ENCODE data around the gene CAMTA2.

The CAMTA2 gene

DNA sequence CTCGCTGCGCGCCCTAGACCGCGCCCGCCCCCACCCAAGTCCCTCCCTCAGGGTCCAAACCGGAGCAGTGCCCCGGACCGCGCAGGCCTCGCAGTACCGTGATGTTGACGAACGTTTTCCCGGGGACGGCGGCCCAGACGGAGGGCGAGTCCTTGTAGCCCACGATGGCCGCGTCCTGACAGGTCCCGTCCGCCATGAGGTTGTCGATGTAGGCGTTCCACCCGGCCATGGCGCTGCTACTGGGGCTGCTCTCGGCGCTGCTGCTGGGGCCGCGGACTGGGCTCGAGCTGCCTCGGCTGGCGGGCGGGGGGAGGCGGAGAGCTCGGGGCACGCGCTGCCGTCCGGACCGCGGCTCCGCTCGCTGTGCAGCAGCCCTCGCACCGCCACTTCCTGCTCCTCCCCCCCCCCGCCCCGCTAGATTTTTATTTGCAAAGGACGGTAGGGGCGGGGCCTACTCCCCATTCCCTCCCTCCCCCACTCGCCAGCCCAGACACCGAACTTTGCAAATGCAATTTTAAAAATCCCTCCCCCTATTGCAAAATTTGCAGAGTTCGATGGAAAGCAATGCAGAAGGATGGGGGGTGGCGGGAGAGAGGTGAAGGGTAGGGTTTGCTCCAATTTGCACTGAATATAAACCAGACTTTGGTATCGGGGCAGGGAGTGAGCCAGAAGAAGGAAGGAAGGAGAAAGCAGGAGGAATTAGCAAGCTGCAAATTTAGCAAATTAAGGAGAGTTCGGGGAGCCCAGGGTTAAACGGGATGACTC, 39.1 kb downstream of the CAMTA2 start, which contains the start of gene PFN1:
Gene PFN1 (minus strand): TSS at position 365 of the 765 bp plus-strand sequence. CDS start 136 bp downstream, at position 229.
- peak; percentile 87 to 88 for DNase-seq (ENCODE audit: low read depth in 2 of 2)

GRCh38 chr17:4947411-4948165, 39.9 kb downstream of the CAMTA2 start:
- peak; percentile 47 to 60 for DNase-seq (ENCODE audit: low read depth in 2 of 2)

GRCh38 chr17:4947010-4947410, 40.5 kb downstream of the CAMTA2 start:
- DNase-seq (ENCODE audit: low read depth in 2 of 2) = no peak

- DNase-seq (ENCODE audit: low read depth in 2 of 2) = no peak
Measured at GRCh38 chr17:4946312-4946976, 41.0 kb downstream of the CAMTA2 start.

DNA sequence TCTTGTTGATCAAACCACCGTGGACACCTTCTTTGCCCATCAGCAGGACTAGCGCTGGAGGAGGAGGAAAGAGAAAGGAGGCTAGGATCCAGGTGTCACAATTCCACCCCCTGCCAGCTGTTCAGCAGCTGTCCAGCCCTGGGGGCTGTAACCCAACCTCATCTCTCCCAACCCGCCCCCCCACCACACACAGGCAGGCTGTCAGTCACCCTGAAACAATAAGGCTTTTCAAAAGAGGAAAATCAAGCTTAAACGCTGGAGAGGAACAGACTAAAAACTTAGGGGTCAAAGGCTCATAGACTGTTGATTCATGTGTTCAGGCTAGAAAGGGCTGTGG, 41.6 kb downstream of the CAMTA2 start:
- no peak for DNase-seq (ENCODE audit: low read depth in 2 of 2)

GRCh38 chr17:4945176-4945943, 42.1 kb downstream of the CAMTA2 start:
- peak; percentile 72 to 77 for DNase-seq (ENCODE audit: low read depth in 2 of 2)

GRCh38 chr17:4944554-4945175, 42.8 kb downstream of the CAMTA2 start:
- DNase-seq (ENCODE audit: low read depth in 2 of 2) = no peak

- DNase-seq (ENCODE audit: low read depth in 2 of 2) = no peak
Measured at GRCh38 chr17:4944163-4944553, 43.3 kb downstream of the CAMTA2 start.

GRCh38 chr17:4942760-4943508, 44.5 kb downstream of the CAMTA2 start:
- DNase-seq (ENCODE audit: low read depth in 2 of 2) = no peak

DNA sequence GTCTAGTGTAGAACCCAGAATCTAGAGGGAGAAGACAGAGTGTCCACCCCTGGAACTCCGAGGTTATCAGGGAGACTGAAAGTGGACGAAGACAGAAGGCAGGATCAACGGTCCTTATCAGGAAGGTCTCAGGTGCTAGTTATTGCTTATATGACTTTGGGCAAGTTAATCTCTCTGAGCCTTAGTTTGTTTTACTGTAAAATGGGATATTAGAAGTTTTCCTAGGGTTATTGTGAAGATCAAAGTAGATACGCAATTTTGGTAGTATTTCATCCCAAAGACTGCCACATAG, 46.2 kb downstream of the CAMTA2 start:
- no peak for DNase-seq (ENCODE audit: low read depth in 2 of 2)

DNA sequence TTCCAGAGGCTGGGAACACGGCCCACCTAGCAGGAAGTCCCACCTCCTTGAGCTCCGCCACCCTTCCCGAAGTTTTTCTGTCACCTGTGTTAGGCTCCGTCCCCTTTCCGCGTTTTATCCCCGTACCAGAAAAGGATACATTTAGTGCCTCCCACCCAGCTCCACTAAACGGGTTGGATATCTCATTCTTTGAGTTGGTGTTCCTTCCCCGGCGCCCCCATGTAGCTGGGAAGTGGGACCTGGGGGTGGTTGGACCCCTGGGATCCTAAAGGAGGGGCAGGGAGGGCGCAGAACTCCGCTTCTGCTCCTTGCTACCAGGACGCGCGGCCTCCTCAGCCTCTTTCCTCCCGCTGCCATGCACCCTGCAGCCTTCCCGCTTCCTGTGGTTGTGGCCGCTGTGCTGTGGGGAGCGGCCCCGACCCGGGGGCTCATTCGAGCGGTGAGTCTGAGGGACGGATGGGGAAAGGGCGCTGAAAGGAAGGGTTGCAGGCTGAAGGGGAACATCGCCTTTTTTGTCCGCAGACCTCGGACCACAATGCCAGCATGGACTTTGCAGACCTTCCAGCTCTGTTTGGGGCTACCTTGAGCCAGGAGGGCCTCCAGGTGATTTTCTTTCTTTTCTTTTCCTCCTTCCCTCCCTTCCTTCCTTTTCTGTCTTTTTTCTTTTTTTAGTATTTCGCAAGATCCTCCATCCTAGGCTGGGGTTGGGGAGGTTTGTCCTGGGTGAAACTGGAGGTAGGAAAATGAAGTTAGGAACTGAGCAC, 46.7 kb downstream of the CAMTA2 start:
- peak in 1 of 2 donors; percentile 24 for DNase-seq (ENCODE audit: low read depth in 2 of 2)

DNA sequence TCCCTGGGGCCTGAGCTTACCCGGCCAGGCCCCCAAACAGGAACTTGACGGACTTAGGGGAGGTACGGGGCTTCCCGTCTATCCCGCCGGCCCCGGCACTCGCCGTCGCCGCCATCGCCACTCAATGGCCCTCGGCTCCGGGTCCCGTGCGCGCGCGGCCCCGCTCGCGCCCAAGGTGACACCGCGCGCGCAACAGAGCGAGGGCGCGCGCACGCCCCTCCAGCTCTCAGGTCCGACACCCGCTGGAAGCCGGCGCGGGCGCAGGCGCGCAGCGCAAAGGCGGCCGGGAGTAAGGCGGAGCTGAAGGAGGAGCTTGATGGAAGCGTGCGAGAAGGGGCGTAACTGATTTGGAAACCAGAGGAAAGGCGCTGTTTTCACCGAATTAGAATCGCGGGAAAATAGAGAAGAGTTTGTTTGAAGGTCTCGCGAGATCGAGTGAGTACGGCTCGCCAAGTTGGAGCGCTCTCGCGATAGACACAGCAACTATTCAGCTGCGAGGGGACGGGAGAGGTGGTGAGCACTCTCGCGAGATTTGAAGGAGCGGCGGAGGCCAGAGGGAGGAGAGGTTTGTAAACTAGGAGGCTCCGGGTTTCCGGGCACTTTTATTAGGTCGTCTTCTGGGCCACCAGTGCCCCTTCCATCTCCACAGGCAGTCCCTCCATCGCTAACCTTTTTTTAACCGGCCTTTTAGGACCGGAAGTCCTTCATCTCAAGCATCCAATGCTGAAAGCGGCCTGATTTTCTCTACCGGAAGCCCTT, 47.5 kb downstream of the CAMTA2 start, which contains the start of the genes RNF167 and SLC25A11:
Gene RNF167 (plus strand): TSS at position 473 of the 759 bp plus-strand sequence. CDS start 642 bp downstream, outside the sequence.
Gene SLC25A11 (minus strand): TSS at position 251 of the 759 bp plus-strand sequence. CDS start 136 bp downstream, at position 115.
- peak; percentile 87 to 94 for DNase-seq (ENCODE audit: low read depth in 2 of 2)

- no peak for DNase-seq (ENCODE audit: low read depth in 2 of 2)
Measured at GRCh38 chr17:4939546-4939795, 48.0 kb downstream of the CAMTA2 start.

- no peak for DNase-seq (ENCODE audit: low read depth in 2 of 2)
Measured at GRCh38 chr17:4938688-4939545, 48.6 kb downstream of the CAMTA2 start.

GRCh38 chr17:4938069-4938491, 49.4 kb downstream of the CAMTA2 start:
- no peak for DNase-seq (ENCODE audit: low read depth in 2 of 2)

DNA sequence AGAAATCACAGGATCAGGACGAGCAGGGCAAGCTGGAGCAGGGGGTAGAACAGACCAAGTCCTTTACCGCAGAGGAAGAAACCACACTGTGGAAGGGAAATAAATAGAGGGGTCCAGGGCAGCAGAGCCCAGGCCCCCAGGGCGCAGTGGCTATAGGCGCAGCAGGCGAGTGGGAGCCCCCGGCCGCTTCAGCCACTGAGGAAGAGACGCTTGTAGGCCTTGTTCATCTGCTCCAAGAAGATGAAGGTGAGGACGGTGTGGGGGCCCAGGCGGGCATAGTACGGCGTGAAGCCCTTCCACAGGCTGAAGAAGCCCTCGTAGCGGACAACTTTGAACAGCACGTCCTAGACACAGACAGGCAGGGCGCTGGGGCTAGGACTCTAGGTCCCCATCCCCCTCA, 49.9 kb downstream of the CAMTA2 start:
- no peak for DNase-seq (ENCODE audit: low read depth in 2 of 2)

- DNase-seq (ENCODE audit: low read depth in 2 of 2) = no peak
Measured at GRCh38 chr17:4936436-4936835, 51.0 kb downstream of the CAMTA2 start.

DNA sequence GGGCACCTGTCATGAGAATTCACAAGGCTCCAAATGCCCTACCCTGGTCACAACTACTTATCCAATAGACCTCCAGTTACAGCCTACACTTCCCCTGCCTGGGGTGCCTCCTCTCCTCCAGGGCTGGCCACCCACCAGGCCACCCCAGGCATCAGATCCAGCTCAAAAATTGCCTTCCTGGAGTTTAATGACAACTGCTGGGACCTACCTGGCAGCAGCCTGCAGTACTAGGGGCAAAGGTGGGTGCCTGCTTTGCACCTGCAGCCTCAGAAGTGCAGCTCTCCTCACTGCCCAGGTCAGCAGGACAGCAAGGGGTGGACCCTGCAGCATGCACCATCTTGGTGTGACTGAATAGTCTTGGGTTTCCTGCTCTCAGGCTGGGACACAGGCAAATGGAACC, 51.8 kb downstream of the CAMTA2 start:
- DNase-seq (ENCODE audit: low read depth in 2 of 2) = no peak
